ENCODE measurements around the gene EML1.
"Not testable (repeated sequence)": the region's sequence is repeated elsewhere in the genome, so short reads cannot be mapped to it uniquely, and the experiment has no call there.

The EML1 gene

DNA sequence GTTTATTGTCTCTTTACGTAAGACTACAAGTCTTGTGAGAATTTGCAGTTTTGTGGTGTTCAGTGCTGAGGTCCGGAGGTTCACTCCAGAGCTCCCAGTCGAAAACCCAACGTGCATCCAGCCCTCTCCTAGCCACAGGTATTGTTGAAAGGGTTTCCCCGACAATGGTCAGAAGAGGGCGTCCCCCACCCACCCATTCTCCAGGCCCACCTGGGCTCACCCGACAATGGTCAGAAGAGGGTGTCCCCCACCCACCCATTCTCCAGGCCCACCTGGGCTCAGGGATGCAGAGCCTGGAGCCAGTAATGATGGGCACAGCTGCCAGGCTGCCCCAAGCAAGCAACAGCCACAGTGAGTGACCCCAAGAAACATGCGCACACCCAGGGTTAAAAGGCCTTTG is 145.2 kb downstream of the EML1 start:
- no peak for DNase-seq (ENCODE audit: low read depth)

DNA sequence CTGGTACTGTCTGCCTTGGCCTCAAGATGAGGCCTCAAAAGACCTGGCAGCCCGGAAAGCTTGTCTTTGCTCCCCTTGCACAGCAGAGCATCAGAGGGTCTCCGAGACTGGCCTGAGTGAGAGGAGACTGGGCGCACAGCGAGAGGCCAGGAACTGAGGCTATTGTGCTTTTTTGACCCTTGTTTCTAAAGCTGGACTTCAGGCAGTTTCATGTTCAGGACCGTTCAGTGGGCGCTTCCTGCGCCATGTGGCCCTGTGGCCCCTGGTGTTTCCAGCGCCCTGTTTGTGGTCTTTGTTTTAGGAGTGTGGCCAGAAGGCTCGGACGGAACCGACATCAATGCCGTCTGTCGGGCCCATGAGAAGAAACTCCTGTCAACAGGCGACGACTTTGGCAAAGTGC is 145.7 kb downstream of the EML1 start:
- no peak for DNase-seq (ENCODE audit: low read depth)

DNA sequence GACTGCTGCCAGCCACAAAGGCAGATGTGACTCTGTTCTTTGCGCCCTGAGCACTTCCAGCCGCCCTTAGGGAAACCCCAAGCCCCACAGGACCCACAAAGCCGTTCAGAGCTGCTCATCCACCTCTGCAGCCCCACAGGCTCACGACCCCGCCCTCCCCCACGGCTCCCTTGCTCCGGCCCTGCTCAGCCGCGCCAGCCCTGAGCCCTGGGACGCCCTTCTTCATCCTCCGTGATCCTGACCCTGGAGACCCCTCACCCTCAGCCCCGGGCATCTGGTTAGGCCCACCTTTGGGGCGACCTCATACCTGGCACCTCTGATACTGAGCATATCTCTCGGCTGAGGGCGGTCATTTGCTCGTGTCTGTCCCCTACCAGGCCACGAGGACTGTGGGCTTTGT is 146.2 kb downstream of the EML1 start:
- DNase-seq (ENCODE audit: low read depth), result no peak

DNA sequence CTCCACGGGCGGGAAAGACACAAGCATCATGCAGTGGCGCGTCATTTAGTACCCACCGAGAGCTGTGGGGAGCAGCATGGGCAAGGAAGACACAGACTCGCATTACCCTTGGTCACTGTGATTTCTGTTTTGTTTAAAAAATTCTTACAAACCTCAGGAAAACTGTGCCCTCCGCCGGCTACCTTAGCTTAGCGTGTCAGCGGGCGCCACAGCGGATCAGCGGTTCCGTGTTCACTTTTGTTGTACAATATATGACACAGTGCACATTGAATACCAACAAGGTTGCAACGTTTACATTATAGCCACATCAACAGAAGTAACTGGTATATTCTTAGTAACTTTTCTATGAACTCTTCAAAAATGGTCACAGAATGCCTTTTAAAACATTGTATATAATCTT is 146.9 kb downstream of the EML1 start:
- DNase-seq (ENCODE audit: low read depth), result no peak

DNA sequence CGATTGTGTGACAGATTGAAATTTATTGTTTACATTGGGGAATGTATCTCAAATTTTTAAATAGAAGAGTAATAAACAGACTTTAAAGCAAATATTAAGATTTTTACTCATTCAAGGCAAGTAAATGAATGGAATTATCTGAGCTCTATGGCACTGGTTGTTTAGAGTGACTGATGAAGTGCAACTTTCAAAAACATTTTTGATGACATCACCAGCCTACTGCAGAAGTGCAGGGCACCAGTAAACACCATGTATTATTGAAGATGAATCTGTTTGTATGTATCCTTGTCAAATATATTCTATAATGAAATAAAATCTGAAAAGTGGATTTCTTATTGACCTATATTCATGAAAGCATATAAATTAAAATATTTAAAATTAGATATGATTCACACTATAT is 148.0 kb downstream of the EML1 start:
- no peak for DNase-seq (ENCODE audit: low read depth)

DNA sequence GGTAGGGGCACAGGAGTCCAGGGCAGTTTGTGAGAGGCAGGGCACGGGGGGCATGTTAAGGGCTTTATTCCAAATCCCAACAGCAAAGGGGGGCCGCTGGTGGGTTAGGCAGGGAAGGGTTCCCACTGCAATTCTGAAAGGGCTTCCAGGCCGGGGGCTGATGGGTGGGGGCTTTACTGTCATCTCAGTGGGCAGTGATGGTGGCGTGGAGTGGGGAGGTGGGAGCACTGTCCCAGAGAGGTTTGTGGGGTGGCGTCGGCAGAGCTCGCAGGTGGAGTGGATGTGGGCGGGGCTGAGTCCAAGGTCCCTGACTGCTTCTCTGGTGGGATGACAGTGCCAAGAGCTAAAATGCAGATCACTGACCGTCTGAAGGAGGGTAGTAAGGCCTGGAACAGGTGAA is 150.4 kb downstream of the EML1 start:
- DNase-seq (ENCODE audit: low read depth), result no peak

DNA sequence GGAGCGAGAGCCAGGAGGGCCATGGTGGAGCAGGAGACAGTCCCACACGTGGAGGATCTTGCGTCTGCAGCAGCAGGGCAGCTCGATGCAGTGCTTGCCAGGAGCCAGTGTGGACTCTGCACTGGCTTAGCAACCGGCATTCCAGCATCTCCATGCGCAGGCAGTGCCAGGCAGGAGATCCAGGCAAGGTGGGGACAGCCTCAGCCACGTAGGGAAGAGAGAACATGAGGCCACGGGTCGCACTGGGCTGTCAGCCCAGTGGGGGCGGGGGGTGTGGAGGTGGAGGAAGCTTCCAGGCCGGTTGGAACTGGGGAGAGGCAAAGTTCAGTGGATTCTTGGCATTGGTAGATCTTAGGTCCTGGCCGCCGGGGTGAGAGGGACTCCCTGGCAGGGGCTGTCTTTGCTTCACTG is 151.0 kb downstream of the EML1 start:
- DNase-seq (ENCODE audit: low read depth), result no peak

DNA sequence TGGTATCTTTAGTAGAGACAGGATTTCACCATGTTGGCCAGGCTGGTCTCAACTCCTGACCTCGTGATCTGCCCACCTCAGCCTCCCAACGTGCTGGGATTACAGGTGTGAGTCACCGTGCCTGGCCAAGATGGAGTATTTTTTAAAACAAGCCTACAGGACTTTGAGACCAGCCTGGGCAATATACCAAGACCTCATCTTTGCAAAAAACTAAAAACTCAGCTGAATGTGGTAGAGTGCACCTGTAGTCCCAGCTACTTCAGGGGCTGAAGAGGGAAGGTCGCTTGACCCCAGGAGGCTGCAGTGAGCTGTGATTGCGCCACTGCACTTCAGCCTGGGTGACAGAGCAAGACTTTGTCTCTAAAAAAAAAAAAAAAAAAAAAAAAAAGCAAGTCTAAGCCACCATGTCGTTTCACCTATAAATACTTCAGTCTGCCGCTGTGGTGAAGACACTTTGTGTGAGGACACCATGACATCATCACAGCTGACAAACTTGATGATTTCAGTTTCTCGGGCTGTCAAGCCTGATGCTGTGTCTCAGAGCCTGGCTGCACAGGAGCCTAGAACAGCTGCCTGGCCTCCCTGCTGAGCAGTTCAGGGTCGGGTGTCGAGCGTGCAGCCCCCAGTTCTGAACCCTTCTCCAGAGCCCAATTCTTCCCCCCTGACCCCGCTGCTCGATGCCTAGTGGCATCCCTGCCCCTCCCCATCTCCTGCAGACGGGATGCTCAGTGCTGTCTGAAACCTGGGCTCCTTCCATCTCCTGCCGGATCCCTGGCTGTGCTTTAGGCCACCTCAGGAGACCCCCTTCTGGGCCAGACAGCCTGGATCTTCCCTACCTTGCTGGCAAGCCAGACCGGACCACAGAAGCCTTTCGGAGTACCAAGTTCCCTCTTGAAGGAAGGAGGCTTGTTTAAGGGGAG is 152.8 kb downstream of the EML1 start:
- no peak for DNase-seq (ENCODE audit: low read depth)

DNA sequence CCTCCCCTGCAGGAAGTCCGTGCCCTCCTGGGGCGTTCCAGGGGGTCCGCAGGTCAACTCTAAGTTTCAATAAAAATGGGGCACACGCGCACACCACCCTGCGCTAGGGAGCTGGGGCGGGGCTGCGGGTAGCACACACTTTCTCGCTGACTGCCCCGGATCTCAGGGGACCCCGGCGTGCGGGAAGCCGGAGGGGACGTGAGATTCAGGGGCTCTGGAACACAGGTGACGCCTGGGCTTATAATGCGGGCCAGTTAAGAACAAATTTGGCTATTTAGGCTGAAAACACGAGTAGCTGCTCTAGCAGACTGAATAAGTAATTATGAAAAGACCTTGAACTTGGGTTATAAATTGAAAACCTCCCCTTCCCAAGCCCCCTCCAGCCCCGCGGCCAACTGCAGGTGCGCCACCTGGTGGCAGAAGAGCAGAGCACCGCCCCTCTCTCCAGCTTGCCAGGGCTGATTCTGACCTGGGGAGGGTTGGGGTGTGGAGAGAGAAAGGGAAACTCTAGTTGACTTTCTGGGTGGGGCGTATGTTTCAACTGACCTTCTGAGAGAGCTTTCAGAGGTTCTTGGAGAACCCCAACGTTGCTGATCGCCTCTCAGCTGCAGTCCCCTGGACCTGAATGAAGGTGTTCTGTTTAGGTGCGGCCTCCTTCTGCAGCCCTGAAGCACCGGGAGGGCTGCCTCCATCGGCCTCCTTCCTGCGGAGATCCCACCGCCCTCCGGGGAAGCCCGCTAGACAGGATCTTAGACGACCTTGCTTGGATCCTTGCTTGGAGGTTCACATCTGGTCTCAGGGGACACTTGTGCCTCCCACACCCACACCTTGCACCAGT is 153.7 kb downstream of the EML1 start:
- no peak for DNase-seq (ENCODE audit: low read depth)

DNA sequence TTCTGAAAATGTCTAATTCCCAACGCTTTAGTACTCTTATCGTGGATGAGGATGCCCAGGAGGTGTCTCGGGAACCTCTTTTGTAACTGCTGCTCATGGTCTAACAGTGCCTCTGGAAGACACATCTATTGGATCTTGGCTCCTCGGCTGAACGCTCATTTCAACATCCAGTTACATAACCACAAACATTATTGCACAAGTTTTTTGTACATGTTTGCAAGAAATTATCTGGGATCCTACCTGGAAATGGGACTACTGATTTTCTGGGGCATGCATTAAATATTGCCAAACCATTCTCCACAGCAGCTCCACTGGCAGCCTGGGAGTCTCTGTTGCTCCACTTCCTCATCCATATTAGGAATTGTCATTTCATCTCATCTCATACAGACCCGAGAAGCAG is 154.5 kb downstream of the EML1 start:
- DNase-seq (ENCODE audit: low read depth), result peak; percentile 73

DNA sequence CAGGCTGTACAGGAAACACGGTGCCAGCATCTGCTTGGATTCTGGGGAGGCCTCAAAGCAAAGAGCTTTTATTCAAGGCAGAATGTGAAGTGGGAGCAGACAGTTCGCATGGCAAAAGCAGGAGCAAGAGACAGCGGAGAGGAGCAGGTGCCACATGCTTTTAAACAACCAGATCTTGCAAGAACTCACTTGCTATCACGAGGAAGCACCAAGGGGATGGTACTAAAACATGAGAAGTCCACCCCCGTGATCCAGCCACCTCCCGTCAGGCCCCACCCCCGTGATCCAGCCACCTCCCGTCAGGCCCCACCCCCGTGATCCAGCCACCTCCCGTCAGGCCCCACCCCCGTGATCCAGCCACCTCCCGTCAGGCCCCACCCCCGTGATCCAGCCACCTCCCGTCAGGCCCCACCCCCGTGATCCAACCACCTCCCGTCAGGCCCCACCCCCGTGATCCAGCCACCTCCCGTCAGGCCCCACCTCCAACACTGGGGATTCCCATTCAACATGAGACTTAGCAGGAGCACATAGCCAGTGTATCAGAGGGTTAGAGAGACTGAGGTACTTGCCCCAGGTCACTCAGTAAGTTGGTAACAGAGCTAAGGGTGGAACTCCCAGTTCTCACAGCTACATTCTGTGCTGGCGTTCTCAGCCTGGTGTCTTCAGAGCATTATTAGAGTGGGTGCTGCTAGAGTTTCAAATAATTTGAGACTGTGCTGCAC is 156.0 kb downstream of the EML1 start:
- not testable (repeated sequence) for DNase-seq (ENCODE audit: low read depth)

DNA sequence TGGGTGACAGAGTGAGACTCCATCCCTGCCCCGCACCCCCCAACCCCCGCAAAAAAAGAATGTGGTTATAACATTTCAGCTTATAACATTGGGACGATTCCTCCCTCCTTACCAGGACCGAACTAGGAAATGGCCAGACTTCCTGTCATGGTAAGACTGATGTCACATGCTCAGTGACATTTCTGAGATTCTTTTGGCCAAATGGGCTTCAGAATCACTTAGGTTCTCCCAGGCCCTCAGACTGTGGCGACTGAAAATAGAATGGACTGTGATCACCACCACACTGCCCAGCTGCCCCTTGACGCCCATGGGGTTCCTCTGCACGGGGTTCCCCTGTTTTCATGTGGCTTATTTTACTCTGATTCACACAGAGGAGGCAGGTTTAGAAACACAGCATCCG is 157.0 kb downstream of the EML1 start:
- DNase-seq (ENCODE audit: low read depth), result no peak

DNA sequence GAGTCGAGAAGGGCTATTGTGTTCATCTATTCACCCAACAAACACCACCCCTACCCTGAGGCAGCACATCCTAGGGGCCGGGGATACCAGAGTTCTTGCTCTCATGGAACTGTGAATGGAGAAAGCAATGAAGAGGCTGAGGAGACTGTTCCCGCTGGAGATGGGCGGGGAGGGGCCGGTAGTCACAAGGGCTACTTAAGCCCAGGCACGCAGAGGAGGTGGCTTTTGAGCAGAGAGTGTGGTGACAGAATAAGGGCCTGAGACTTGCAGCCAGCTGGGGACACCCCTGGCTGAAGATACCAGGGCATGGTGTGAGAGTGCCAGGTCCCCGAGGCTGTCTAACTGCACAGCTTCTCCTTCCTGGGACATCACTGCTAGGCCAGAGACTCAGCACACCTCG is 157.9 kb downstream of the EML1 start:
- no peak for DNase-seq (ENCODE audit: low read depth)

DNA sequence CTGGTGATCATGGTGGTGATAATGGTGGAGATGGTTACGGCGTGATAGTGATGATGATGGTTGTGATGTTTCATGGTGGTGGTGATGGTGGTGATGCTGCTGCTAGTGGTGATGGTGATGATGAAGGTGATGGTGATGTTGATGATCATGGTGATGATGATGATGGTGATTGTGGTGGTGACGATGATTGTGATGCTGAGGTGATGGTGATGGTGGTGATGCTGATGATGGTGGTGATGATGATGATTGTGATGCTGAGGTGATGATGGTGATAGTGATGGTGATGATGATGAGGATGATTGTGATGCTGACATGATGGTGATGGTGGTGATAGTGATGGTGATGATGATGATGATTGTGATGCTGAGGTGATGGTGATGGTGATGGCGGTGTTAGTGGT is 158.8 kb downstream of the EML1 start:
- DNase-seq (ENCODE audit: low read depth), result no peak

DNA sequence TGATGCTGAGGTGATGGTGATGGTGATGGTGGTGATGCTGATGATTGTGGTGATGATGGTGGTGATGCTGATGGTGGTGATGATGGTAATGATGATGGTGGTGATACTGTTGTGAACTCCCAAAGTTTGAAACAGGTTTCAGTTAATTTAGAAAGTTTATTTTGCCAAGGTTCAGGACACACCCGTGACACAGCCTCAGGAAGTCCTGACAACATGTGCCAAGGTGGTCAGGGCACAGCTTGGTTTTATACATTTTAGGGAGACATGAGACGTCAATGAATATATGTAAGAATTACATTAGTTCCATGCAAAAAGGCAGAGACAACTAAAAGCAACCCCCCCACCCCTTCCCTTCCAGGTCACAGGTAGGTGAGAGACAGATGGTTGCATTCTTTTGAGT is 159.2 kb downstream of the EML1 start:
- DNase-seq (ENCODE audit: low read depth), result no peak

DNA sequence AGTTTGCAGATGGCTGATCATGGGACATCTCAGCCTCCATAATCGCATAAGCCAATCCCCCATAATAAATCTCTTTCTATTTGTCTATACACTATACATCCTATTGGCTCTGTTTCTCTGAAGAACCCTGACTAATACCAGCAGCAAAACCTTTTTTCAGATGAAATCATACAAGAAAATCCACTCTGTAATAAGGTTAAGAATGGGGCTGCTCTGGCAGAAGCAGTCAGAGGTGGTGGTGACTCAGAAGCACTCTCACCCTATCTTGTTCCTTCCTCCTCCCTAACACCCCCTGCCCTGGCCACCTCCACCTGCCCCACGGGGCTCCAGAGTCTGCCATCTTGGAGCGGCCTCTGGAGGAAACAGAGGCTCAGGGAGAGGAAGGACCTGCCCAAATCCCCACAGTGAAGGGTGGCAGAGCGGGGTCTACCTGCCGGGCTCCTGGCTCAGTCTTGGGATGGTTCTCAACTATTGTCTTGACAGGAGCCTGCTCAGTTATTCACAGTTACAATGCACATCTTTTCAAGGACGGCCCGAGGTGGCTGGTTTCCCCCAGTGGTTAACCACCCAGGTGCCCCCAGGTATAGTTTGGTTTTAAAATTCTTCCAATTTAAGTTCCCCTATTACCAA is 162.7 kb downstream of the EML1 start:
- no peak for DNase-seq (ENCODE audit: low read depth)

DNA sequence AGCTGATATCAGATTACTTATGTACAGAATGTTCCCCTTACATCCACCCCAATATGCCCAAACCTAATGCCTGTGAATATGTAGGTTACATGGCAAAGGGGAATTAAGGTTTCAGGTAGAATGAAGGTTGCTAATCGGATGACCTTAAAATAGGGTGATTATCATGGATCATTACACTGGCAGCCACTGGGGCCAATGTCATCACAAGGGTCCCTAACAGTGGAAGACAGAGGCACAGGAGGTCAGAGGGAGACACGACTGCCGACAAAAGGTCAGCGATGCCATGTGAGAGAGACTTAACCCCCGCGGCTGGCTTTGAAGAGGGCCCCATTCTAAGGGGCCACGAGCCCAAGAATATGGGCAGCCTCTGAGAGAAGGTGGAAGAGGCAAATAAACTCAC is 165.2 kb downstream of the EML1 start:
- no peak for DNase-seq (ENCODE audit: low read depth)

DNA sequence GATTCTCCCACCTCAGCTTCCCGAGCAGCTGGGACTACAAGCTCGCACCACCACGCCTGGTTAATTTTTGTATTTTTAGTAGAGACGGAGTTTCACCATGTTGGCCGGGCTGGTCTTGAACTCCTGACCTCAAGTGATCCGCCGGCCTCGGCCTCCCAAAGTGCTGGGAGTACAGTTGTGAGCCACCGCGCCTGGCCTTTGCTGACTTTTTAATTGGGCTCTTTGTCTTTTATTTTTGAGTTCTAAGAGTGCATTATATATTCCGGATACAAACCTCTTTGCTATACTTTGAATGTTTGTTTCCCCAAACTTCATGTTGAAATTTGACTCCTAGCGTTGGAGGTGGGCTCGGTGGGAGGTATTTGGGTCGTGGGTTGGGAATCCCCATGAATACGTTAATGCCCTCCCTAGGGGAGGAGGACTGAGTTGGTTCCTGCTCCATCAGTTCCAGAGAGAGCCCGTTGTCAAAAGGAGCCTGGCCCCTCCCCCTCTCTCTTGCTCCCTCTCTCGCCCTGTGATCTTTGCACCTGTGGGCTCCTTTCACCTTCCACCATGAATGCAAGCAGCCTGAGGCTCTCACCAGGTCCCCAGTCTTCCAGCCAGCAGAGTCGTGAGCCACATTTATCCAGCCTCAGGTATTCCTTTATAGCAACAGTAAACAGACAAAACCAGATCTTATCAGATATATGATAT is 168.8 kb downstream of the EML1 start:
- no peak for DNase-seq (ENCODE audit: low read depth)

DNA sequence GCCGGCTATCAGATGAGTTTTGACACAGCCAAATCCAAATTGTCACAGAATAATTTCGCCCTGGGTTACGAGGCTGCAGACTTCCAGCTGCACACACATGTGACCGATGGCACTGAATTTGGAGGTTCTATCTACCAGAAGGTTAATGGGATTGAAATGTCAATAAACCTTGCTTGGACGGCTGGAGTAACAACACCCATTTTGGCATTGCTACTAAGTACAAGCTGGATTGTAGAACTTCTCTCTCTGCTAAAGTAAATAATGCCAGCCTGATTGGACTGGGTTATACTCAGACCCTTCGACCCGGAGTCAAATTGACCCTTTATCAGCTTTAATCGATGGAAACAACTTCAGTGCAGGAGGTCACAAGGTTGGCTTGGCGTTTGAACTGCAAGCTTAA is 171.8 kb downstream of the EML1 start:
- DNase-seq (ENCODE audit: low read depth), result no peak

DNA sequence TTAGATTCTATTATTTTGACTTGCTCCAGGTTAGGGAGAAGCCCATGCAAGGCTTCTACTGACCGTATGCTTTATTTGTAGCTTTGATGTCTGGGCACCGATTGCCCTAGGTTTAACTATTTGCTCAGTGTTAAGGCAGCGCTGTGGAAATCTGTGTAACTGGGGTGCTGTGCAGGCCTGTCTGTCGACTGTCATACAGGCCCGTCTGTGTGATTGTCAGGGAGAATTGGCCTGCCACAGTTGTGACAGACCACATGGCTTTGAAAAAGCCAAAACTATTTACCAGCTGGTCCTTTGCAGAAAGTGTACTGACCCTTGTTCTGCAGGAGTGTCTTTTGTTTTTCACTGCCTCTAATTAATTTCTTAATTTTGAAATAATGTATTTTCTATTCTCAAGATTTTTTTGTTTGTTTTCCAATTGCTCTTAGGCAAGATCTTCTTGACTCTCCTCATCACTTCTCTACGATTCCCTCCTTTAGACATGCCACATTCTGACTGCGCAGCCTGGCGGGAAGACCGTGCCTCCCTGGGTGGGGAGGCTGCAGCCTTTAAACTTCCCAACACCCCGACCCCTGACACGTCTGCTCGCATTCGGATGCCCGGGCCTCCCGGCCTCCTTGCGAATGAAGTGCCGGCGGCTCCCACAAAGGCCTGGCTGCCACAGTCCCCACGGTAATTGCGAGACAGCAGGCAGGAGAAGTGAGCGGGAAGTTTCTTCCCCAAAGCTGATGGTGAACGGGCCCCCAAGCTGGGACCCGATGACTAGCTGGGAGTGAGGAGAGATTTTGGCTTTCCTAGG is 173.0 kb downstream of the EML1 start:
- DNase-seq (ENCODE audit: low read depth), result no peak

DNA sequence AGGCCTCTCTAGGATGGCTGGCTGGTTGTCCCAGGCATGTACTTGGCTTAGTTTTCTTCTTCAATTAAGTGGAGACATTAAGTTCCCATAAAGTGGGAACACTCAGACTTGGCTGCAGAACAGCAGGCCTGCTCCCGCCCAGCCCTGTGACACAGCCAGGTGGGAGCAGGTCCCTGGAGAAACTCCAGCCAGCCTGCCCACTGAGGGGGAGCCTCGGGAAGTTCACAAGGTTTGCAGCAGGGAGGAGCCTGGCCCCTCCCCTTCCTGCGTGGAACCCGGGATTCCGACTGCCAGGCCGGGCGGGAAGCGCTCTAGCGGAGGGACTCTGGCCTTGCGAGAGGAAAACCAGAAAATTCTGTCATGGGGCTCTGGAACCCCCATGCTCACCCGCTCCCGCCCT is 173.7 kb downstream of the EML1 start:
- DNase-seq (ENCODE audit: low read depth), result no peak
